ENCODE measurements around the gene ARHGEF4.

The ARHGEF4 gene

DNA sequence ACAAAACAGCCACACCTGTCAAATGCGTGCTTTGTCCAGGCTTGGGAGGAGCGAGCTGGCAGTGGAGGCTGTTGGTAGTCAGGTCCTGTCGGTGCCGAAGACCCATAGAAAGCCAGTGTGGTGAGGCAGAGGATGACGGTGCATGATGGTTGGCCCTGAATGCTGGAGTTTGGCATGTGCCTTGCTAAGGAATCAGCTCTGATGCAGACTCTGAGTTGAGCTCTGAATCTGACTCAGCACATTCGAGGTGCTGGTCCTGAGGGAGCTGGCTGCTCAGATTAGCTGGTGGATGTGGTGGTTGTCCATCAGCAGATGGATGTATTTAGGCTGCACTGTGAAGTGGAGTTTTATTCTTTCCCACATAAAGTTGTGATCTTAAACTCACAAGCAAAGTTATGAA, 111.3 kb downstream of the ARHGEF4 start:
- no peak for DNase-seq
- no peak overlapping the region for H4K8ac ChIP-seq (ENCODE audit: low read depth, low read length)

DNA sequence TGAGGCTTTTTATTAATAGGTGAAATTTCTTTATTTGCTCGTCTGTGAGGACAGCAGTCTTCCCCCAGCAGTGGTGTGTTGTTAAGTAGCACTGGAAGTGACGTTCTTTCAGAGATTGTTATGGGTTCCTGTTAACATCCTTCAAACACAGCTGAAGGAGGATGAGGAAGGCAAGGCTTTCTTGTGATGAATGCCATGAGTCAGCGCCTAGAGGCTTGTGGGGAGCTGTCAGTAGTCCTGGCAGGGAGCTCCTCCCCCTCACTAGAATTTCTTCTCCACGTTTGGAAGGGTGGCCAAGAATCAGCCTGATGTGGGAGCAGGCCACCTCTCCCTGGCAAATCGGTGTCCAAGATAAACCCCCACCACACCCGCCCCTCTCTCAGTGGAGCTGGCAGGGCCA, 113.2 kb downstream of the ARHGEF4 start:
- no peaks in the 10 kb centered on the region for H3K79me1 ChIP-seq (ENCODE audit: low read length)
- WGBS (ENCODE audit: extremely low coverage, insufficient coverage, insufficient read length), result no CpG with 5 or more reads among the region's 6 CpGs
- H4K8ac ChIP-seq (ENCODE audit: low read depth, low read length), result no peak overlapping the region
- H3K27ac ChIP-seq (ENCODE audit: low read depth, low read length), result no peak overlapping the region
- H2AFZ ChIP-seq (ENCODE audit: insufficient read depth, low read length, poor library complexity), result no peak overlapping the region
- no peak overlapping the region for H3K4me2 ChIP-seq (ENCODE audit: low read length)
- H3K4ac ChIP-seq (ENCODE audit: low read depth, low read length), result no peak overlapping the region
- no peak overlapping the region for H4K12ac ChIP-seq (ENCODE audit: low read depth, low read length)
- no peak overlapping the region for H3K14ac ChIP-seq (ENCODE audit: low read length)
- H3K36me3 ChIP-seq (ENCODE audit: control insufficient read depth in 1 of 2, insufficient read depth in 2 of 2, low read length in 2 of 2), result no peaks in the 10 kb centered on the region
- no peak overlapping the region for H2BK120ac ChIP-seq (ENCODE audit: insufficient read depth, low read length, poor library complexity)
- no peak overlapping the region for H3K23ac ChIP-seq (ENCODE audit: low read length)
- no peak overlapping the region for H4K91ac ChIP-seq (ENCODE audit: low read depth, low read length)
- H3K4me1 ChIP-seq (ENCODE audit: control insufficient read depth in 1 of 2, insufficient read depth in 2 of 2, low read length in 2 of 2), result peaks cover 0 to 2% of the 10 kb centered on the region in 2 experiments
- DNase-seq, result no peak
- H3K79me2 ChIP-seq (ENCODE audit: control insufficient read depth, insufficient read depth, low read length, poor library complexity), result no peaks in the 10 kb centered on the region
- no peak overlapping the region for H2AK5ac ChIP-seq (ENCODE audit: low read length)
- no peak overlapping the region for H3K18ac ChIP-seq (ENCODE audit: low read length)
- H2BK5ac ChIP-seq (ENCODE audit: low read depth, low read length, poor library complexity), result no peak overlapping the region
- no peaks in the 10 kb centered on the region for H3K27me3 ChIP-seq (ENCODE audit: insufficient read depth, low read length)
- no peak overlapping the region for H2BK12ac ChIP-seq (ENCODE audit: low read length)
- no peak overlapping the region for H3K4me3 ChIP-seq (ENCODE audit: low read depth, low read length)
- no peak overlapping the region for H3K9ac ChIP-seq (ENCODE audit: low read length)
- H3K9me3 ChIP-seq (ENCODE audit: insufficient read depth, low read depth, low read length), result peaks cover 5% of the 10 kb centered on the region

More for the DNA sequence above, 111.3 kb downstream of the ARHGEF4 start:
- Histone ChIP-seq H2AK5ac (ENCODE audit: low read length) (no peak overlapping the region), H3K4me1 (ENCODE audit: control insufficient read depth in 1 of 2, insufficient read depth in 2 of 2, low read length in 2 of 2) (peaks cover 0 to 2% of the 10 kb centered on the region in 2 experiments), H4K91ac (ENCODE audit: low read depth, low read length) (no peak overlapping the region), H3K18ac (ENCODE audit: low read length) (no peak overlapping the region), H2BK120ac (ENCODE audit: insufficient read depth, low read length, poor library complexity) (no peak overlapping the region), H3K4me2 (ENCODE audit: low read length) (no peak overlapping the region), H3K9me3 (ENCODE audit: insufficient read depth, low read depth, low read length) (peaks cover 5% of the 10 kb centered on the region), H3K4me3 (ENCODE audit: low read depth, low read length) (peak overlapping the region; percentile 13), H3K23ac (ENCODE audit: low read length) (no peak overlapping the region), H3K27ac (ENCODE audit: low read depth, low read length) (no peak overlapping the region), H2AFZ (ENCODE audit: insufficient read depth, low read length, poor library complexity) (no peak overlapping the region), H2BK12ac (ENCODE audit: low read length) (no peak overlapping the region), H3K79me1 (ENCODE audit: low read length) (no peaks in the 10 kb centered on the region), H3K9ac (ENCODE audit: low read length) (no peak overlapping the region), H4K12ac (ENCODE audit: low read depth, low read length) (no peak overlapping the region), H3K36me3 (ENCODE audit: control insufficient read depth in 1 of 2, insufficient read depth in 2 of 2, low read length in 2 of 2) (no peaks in the 10 kb centered on the region), H3K27me3 (ENCODE audit: insufficient read depth, low read length) (no peaks in the 10 kb centered on the region), H3K4ac (ENCODE audit: low read depth, low read length) (no peak overlapping the region), H2BK5ac (ENCODE audit: low read depth, low read length, poor library complexity) (no peak overlapping the region), H3K14ac (ENCODE audit: low read length) (no peak overlapping the region), H3K79me2 (ENCODE audit: control insufficient read depth, insufficient read depth, low read length, poor library complexity) (no peaks in the 10 kb centered on the region)
- WGBS (ENCODE audit: extremely low coverage, insufficient coverage, insufficient read length), result no CpG with 5 or more reads among the region's 6 CpGs

DNA sequence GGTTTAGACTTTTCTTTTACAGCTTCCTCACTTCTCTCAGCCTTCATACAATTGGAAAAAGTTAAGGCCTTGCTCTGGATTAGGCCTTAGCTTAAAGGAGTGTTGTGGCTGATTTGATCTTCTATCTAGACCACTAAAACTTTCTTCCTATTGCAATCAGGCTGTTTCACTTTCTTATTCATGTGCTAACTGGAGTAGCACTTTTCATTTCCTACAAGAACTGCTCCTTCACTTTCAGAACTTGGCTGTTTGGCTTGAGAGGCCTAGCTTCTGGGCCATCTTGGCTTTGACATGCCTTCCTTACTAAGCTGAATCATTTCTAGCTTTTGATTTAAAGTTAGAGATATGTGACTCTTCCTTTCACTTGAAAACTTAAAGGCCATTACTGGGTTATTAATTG, 114.3 kb downstream of the ARHGEF4 start:
- peaks cover 5% of the 10 kb centered on the region for H3K9me3 ChIP-seq (ENCODE audit: insufficient read depth, low read depth, low read length)
- H3K18ac ChIP-seq (ENCODE audit: low read length), result no peak overlapping the region
- no peak overlapping the region for H4K12ac ChIP-seq (ENCODE audit: low read depth, low read length)
- H3K9ac ChIP-seq (ENCODE audit: low read length), result no peak overlapping the region
- no peak overlapping the region for H4K8ac ChIP-seq (ENCODE audit: low read depth, low read length)
- no peak overlapping the region for H3K4me3 ChIP-seq (ENCODE audit: low read depth, low read length)
- no peak overlapping the region for H4K91ac ChIP-seq (ENCODE audit: low read depth, low read length)
- H2AFZ ChIP-seq (ENCODE audit: insufficient read depth, low read length, poor library complexity), result no peak overlapping the region
- H2BK12ac ChIP-seq (ENCODE audit: low read length), result no peak overlapping the region
- H3K36me3 ChIP-seq (ENCODE audit: control insufficient read depth in 1 of 2, insufficient read depth in 2 of 2, low read length in 2 of 2), result no peaks in the 10 kb centered on the region
- no peaks in the 10 kb centered on the region for H3K79me1 ChIP-seq (ENCODE audit: low read length)
- H3K4me1 ChIP-seq (ENCODE audit: control insufficient read depth in 1 of 2, insufficient read depth in 2 of 2, low read length in 2 of 2), result peaks cover 0 to 2% of the 10 kb centered on the region in 2 experiments
- no peak overlapping the region for H3K23ac ChIP-seq (ENCODE audit: low read length)
- no peak overlapping the region for H2BK5ac ChIP-seq (ENCODE audit: low read depth, low read length, poor library complexity)
- H3K27ac ChIP-seq (ENCODE audit: low read depth, low read length), result no peak overlapping the region
- no peak overlapping the region for H3K4ac ChIP-seq (ENCODE audit: low read depth, low read length)
- no peak overlapping the region for H3K4me2 ChIP-seq (ENCODE audit: low read length)
- no peak overlapping the region for H2BK120ac ChIP-seq (ENCODE audit: insufficient read depth, low read length, poor library complexity)
- H3K14ac ChIP-seq (ENCODE audit: low read length), result no peak overlapping the region
- no peaks in the 10 kb centered on the region for H3K79me2 ChIP-seq (ENCODE audit: control insufficient read depth, insufficient read depth, low read length, poor library complexity)
- DNase-seq, result no peak
- no peaks in the 10 kb centered on the region for H3K27me3 ChIP-seq (ENCODE audit: insufficient read depth, low read length)
- no peak overlapping the region for H2AK5ac ChIP-seq (ENCODE audit: low read length)

DNA sequence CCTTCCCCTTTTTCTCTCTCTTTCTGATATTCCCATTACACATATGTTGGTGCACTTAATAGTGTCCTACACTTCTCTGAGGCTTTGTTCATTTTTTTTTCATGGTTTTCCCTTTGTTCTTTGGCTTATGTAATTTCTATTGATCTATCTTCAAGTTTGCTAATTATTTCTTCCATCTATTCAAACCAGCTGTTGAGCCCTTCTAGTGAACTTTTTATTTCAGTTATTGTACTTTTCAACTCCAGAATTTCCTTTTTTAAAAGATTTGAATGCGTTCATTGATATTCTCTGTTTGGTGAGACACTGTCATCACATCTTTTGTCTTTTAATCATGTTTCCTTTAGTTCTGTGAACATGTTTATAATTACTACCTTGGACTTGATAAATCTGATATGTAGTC, 118.2 kb downstream of the ARHGEF4 start:
- Histone ChIP-seq H2AFZ (ENCODE audit: insufficient read depth, low read length, poor library complexity) (no peak overlapping the region), H2BK12ac (ENCODE audit: low read length) (no peak overlapping the region), H3K4me1 (ENCODE audit: control insufficient read depth in 1 of 2, insufficient read depth in 2 of 2, low read length in 2 of 2) (peaks cover 0 to 2% of the 10 kb centered on the region in 2 experiments), H2AK5ac (ENCODE audit: low read length) (no peak overlapping the region), H4K12ac (ENCODE audit: low read depth, low read length) (no peak overlapping the region), H2BK120ac (ENCODE audit: insufficient read depth, low read length, poor library complexity) (no peak overlapping the region), H3K27me3 (ENCODE audit: insufficient read depth, low read length) (no peaks in the 10 kb centered on the region), H3K14ac (ENCODE audit: low read length) (no peak overlapping the region), H3K4me3 (ENCODE audit: low read depth, low read length) (no peak overlapping the region), H4K8ac (ENCODE audit: low read depth, low read length) (no peak overlapping the region), H3K9me3 (ENCODE audit: insufficient read depth, low read depth, low read length) (no peaks in the 10 kb centered on the region), H3K27ac (ENCODE audit: low read depth, low read length) (no peak overlapping the region), H3K18ac (ENCODE audit: low read length) (no peak overlapping the region), H3K79me1 (ENCODE audit: low read length) (no peaks in the 10 kb centered on the region), H4K91ac (ENCODE audit: low read depth, low read length) (no peak overlapping the region), H3K9ac (ENCODE audit: low read length) (no peak overlapping the region), H3K23ac (ENCODE audit: low read length) (no peak overlapping the region), H3K36me3 (ENCODE audit: control insufficient read depth in 1 of 2, insufficient read depth in 2 of 2, low read length in 2 of 2) (no peaks in the 10 kb centered on the region), H2BK5ac (ENCODE audit: low read depth, low read length, poor library complexity) (no peak overlapping the region), H3K79me2 (ENCODE audit: control insufficient read depth, insufficient read depth, low read length, poor library complexity) (no peaks in the 10 kb centered on the region), H3K4ac (ENCODE audit: low read depth, low read length) (no peak overlapping the region), H3K4me2 (ENCODE audit: low read length) (no peak overlapping the region)
- no CpG with 5 or more reads among the region's 1 CpG for WGBS (ENCODE audit: extremely low coverage, insufficient coverage, insufficient read length)
- DNase-seq, result no peak
